ENCODE results near the gene KIAA1671.

Gene KIAA1671

DNA sequence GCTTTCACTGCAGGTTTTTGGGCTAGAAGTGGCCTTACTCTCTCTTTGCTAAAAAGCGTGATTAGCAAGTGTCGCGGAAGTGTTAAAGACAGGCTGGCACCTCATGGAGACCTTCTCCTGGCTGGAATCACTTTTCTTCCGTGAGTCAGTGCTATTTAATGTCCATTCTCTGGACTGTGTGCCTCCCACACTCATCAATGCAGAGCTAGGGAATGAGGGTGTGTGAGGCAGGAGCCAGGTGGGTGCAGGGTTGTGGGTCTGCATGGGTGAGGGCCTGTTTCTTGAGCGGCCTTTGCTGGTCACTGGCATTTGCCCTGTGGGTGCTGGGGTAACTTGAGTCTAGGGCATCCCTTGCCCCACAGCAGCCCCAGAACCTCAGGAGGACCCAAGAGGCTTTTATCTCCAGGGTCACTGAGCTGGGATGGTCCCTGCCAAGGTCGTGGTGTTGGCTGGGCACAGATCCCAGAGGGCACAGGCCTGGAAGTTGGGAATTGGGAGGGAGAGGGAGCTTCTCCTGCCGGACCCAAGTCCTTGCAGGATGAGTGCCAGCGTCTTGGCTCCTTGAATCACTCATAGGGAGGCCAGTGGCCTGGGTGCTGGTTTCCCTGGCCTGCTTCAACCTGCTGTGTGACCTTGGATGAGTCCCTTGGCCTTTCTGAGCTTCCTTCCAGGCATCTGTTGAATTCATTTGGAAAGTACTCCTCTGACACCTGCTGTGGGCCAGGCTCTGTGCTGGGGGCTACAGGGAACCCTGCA is 30.0 kb downstream of the KIAA1671 start:
- DNase-seq: no peak

DNA sequence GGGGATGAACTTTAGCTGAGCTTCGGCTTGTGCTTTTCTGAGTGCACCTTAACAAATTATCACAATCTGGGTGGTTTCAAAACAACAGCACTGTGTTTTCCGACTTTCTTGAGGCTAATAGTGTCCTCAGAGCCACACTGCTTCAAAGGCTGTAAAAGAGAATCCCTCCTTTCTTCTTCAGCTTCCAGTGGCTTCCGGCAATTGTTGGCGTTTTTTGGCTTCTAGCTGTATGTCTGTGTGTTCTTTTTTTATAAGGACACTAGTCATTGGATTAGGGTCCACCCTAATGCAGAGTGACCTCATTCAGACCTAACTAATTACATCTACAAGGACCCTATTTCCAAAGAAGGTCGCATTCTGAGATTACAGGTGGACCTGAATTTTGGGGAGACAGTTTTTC is 30.6 kb downstream of the KIAA1671 start:
- DNase-seq: no peak

GRCh38 chr22:24984122-24984521 is 31.6 kb downstream of the KIAA1671 start:
- no peak for DNase-seq

- DNase-seq: no peak
These were observed 33.3 kb downstream of the KIAA1671 start for GRCh38 chr22:24985826-24986214.

- DNase-seq: no peak
These were observed 34.3 kb downstream of the KIAA1671 start for GRCh38 chr22:24986816-24987215.

GRCh38 chr22:24989135-24989534 is 36.6 kb downstream of the KIAA1671 start:
- no peak for DNase-seq

DNA sequence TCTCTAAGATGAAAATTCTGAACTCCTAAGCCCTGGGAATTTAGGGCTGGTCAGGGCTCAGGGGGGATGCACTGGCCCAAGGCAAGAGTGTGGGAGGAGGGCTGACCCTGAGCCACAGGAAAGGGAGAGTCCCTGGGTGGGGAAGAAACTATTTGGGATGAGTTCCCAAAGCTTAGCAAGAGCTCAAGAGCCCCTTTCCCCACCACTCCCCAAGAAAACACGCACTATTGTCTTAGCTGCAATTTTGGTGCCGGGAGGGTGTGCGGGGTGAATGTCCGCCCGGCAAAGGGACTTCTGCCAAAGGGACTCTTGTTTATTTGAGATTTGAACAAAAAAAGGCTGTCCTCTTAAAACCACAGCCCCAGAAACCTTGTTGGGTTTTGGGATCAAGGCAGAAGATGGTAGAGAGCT is 37.0 kb downstream of the KIAA1671 start:
- DNase-seq: no peak

DNA sequence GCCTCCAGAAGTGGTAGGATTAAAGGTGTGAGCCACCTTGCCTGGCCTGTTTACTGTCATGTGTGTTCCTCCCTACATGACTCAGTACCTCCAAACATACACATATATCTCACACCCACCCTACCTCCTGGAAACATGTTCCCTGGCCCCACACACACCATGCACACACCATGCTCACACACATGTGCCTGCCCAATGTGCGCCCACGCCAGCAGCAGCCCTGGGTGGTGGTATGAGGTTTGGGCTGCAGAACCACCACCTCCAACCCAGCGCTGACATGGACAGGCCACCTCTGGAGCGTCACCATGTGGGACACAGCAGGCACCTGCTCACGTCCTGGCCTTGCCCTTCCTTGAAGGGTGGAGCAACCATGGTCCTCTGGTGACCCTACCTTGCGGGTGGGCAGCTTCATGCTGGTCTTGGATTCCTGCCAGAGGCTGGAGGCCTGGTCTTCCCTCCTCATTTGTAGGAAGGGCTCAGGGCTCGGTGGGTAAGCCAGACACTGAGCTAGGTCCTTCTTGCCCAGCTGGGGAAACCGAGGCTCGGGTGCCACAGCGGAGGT is 37.9 kb downstream of the KIAA1671 start:
- DNase-seq: no peak

- no peak for DNase-seq
These were observed 40.4 kb downstream of the KIAA1671 start for GRCh38 chr22:24992946-24993345.

- DNase-seq: peak; percentile 82
These were observed 41.7 kb downstream of the KIAA1671 start for GRCh38 chr22:24994070-24994763.

DNA sequence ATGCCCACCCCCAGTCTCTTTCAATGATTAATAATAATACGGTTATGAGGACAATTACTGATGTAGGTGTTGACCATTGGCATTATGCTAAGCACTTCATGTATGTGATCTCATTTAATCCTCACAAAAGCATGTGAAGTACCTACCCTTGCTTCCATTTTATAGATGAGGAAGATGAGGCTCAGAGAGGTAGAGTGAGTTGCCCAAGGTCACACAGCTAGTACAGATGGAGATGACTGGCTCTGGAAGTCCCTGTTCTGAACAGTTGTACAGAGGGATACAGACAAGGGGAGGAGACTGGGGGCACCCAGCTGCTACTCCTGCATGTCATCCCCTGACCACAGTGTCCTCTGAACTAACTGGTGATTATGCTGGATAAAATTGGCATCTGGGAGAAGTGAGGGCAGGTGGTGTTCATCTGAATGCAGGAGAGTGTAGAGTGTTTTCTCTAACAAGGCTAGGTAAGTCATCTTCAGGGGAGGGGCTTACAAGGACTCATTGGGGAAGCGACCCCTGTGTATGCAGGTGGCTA is 43.2 kb downstream of the KIAA1671 start:
- no peak for DNase-seq

DNA sequence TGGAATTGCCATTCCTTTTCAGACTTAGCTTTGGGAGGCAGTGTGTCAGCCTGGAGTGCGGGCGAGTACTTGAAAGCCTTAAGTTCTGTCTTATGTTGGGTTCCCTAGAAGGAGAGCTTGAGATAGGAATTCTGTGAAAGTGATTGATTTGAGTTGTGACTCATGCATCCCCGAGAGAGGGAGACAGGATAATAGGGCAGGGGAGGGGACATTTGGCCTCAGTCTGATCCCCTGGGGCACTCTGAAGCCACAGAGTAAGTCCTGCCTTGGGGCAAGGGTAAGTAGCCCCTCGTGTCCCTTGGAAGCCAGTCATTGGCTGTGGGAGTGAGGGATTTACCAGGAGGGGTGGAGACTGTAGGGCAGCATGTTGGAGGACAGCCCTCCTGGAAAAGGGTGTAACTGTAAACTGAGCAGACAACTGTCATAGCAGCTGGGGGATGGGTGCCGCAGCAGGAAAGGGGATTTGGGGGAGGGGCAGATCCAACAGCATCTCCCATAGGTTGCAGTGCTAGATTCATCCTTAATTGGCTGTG is 44.0 kb downstream of the KIAA1671 start:
- peak; percentile 86 for DNase-seq

- no peak for DNase-seq
These were observed 44.5 kb downstream of the KIAA1671 start for GRCh38 chr22:24997023-24997422.

- no peak for DNase-seq
These were observed 48.2 kb downstream of the KIAA1671 start for GRCh38 chr22:25000686-25001085.

GRCh38 chr22:25002241-25002985 is 49.9 kb downstream of the KIAA1671 start:
- no peak for DNase-seq

DNA sequence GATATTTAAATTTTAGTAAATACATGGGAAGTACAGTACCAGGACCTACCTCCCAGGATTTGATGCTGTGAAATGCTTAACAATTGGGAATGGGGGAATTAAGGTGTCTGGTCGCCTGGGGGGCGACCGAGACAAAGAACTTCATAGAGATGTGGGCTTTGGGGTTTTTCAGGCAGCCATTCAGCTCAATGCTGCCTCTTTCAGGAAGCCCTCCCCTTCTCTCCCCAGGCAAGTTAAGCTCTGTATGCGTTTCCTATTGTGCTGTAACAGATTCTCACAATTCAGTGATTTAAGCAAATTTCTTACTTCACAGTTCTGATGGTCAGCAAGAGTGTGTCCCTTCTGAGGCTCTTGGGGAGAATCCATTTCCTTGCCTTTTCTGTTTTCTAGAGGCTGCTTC is 53.8 kb downstream of the KIAA1671 start:
- DNase-seq: no peak

GRCh38 chr22:25007444-25008106 is 55.1 kb downstream of the KIAA1671 start:
- DNase-seq: no peak

DNA sequence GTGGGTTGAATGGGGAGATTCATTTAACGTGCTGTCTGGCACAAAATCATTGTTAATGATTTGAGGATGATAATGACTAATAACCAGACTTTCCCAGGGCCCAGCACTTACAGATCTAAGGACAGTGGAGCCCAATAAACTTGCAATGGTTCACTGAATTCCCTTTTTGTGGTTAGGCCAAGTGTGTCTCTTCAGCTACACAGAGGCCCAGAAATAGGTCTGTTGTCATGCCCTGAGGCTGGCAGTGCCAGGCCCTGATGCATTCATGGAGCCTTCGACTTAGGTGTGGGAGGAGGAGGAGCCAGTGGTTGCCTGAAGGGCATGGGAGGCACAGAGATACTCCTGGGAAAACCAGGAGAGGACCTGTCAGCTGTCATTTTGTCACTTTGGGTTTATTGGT is 56.1 kb downstream of the KIAA1671 start:
- peak; percentile 51 for DNase-seq

DNA sequence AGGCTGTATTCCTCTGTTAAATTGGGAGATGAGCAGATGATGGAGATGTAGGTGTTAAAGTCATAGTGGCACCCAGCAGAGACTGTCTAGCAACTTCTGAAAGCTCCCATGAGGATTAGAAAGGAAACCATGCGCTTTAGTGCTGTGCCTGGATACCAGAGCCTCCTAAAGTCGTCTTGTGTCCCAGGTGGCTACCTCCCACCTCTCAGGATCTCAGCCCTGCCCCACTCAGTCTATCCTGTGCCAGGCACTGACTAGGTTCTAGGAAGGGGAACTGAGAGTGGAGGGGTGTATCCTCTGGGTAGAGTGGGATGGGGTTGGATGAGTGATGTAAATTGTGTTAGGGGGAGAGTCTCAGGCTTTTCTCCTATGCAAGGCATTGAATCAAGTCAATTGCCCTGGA is 60.2 kb downstream of the KIAA1671 start:
- no peak for DNase-seq

DNA sequence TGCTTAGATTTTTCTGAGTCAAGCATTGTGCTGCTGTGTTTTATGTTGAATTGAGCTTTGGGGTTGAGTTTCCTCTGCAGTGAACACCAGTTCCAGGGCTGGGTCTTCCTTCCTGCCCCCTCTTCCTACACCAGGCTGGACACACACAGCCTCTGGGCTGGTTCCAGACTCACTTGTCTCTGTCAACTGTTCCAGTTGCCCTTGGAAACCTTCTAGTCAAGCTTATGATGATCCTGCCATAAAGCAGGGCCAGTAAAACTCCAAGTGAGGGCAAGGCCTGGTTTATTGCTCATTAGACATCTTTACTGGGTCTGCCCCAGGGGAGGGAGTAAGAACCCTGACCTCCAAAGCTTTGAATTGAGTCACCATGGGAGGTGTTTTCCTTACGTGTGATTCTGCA is 61.1 kb downstream of the KIAA1671 start:
- no peak for DNase-seq

- no peak for DNase-seq
These were observed 62.6 kb downstream of the KIAA1671 start for GRCh38 chr22:25014896-25015755.

Measured in NCI-H2029 treated with DMSO at 0.1 percent for 48 hours (cell line).